HG03103 (cell line): ENCODE measurements around the gene IL17REL.

ENCODE experiments used
- ATAC-seq: cut with Tn5 transposase; IDR thresholded peaks from one replicate; pipeline ENCODE4 v1.9.1; 2021; ENCODE audit warnings: low read depth; ENCODE audit not compliant: unreplicated experiment

The IL17REL gene

GRCh38 chr22:50012211-50013181, at the start of gene IL17REL:
TSS of gene IL17REL (minus strand) at chr22:50012765. CDS start at chr22:50012646, 119 bp downstream.
- ATAC-seq = no peak

- no peak for ATAC-seq
Observed at GRCh38 chr22:50061824-50062355, 49.3 kb upstream of the IL17REL start.

GRCh38 chr22:50061141-50061823, 48.7 kb upstream of the IL17REL start:
- ATAC-seq = no peak

- ATAC-seq = no peak
Observed at GRCh38 chr22:50060441-50061140, 48.0 kb upstream of the IL17REL start.

GRCh38 chr22:50059881-50060262, 47.3 kb upstream of the IL17REL start:
- no peak for ATAC-seq

- ATAC-seq = no peak
Observed at GRCh38 chr22:50058906-50059880, 46.6 kb upstream of the IL17REL start.

GRCh38 chr22:50058061-50058905, 45.7 kb upstream of the IL17REL start, which contains the start of gene TTLL8:
TSS of gene TTLL8 (minus strand) at chr22:50058298.
- no peak for ATAC-seq

GRCh38 chr22:50057278-50058060, 44.9 kb upstream of the IL17REL start:
- no peak for ATAC-seq

- no peak for ATAC-seq
Observed at GRCh38 chr22:50056214-50056972, 43.8 kb upstream of the IL17REL start.

- no peak for ATAC-seq
Observed at GRCh38 chr22:50053861-50054260, 41.3 kb upstream of the IL17REL start.

GRCh38 chr22:50051930-50052329, 39.4 kb upstream of the IL17REL start:
- no peak for ATAC-seq

- ATAC-seq = no peak
Observed at GRCh38 chr22:50049299-50050195, 37.0 kb upstream of the IL17REL start.

GRCh38 chr22:50048836-50049235, 36.3 kb upstream of the IL17REL start:
- ATAC-seq = no peak

- no peak for ATAC-seq
Observed at GRCh38 chr22:50048061-50048765, 35.6 kb upstream of the IL17REL start.

GRCh38 chr22:50047346-50047745, 34.8 kb upstream of the IL17REL start:
- no peak for ATAC-seq
